Measurements from ENCODE around the gene ARID4B.

- no peak for TF ChIP-seq EZH2phosphoT487 (IDR thresholded peaks at IDR 0.05; ENCODE audit: borderline replicate concordance, low read length)
- TF ChIP-seq, protein P1, sequence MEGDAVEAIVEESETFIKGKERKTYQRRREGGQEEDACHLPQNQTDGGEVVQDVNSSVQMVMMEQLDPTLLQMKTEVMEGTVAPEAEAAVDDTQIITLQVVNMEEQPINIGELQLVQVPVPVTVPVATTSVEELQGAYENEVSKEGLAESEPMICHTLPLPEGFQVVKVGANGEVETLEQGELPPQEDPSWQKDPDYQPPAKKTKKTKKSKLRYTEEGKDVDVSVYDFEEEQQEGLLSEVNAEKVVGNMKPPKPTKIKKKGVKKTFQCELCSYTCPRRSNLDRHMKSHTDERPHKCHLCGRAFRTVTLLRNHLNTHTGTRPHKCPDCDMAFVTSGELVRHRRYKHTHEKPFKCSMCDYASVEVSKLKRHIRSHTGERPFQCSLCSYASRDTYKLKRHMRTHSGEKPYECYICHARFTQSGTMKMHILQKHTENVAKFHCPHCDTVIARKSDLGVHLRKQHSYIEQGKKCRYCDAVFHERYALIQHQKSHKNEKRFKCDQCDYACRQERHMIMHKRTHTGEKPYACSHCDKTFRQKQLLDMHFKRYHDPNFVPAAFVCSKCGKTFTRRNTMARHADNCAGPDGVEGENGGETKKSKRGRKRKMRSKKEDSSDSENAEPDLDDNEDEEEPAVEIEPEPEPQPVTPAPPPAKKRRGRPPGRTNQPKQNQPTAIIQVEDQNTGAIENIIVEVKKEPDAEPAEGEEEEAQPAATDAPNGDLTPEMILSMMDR (conservative IDR thresholded peaks at IDR 0.05; ENCODE audit: low read depth, low read length), result no peak
Measured at GRCh38 chr1:235133086-235133485, 194.9 kb downstream of the ARID4B start.
